ENCODE data around the gene ZFR2.

GRCh38 chr19:3775831-3776230, 93.0 kb downstream of the ZFR2 start:
- TF ChIP-seq NR3C1 (IDR thresholded peaks at IDR 0.05) (no peak), REST (IDR thresholded peaks at IDR 0.05) (no peak), NPAS2 (CRISPR knock-in tag; IDR thresholded peaks at IDR 0.05; ENCODE audit: borderline replicate concordance) (no peak), POLR2AphosphoS2 (conservative IDR thresholded peaks at IDR 0.05; ENCODE audit: low read length) (no peak), POLR2A (IDR thresholded peaks at IDR 0.05; ENCODE audit: low read length) (no peak), RAD21 (conservative IDR thresholded peaks at IDR 0.05 in 1 of 2, IDR thresholded peaks at IDR 0.05 in 1 of 2) (no peak), KDM5A (IDR thresholded peaks at IDR 0.05) (no peak), EP300 (IDR thresholded peaks at IDR 0.05) (no peak), MAX (IDR thresholded peaks at IDR 0.05) (no peak), HDAC2 (IDR thresholded peaks at IDR 0.05) (no peak), NFE2L2 (conservative IDR thresholded peaks at IDR 0.05; ENCODE audit: low read length) (no peak), RCOR1 (IDR thresholded peaks at IDR 0.05; ENCODE audit: low read depth, low read length) (no peak)
- TF ChIP-seq, protein P1, sequence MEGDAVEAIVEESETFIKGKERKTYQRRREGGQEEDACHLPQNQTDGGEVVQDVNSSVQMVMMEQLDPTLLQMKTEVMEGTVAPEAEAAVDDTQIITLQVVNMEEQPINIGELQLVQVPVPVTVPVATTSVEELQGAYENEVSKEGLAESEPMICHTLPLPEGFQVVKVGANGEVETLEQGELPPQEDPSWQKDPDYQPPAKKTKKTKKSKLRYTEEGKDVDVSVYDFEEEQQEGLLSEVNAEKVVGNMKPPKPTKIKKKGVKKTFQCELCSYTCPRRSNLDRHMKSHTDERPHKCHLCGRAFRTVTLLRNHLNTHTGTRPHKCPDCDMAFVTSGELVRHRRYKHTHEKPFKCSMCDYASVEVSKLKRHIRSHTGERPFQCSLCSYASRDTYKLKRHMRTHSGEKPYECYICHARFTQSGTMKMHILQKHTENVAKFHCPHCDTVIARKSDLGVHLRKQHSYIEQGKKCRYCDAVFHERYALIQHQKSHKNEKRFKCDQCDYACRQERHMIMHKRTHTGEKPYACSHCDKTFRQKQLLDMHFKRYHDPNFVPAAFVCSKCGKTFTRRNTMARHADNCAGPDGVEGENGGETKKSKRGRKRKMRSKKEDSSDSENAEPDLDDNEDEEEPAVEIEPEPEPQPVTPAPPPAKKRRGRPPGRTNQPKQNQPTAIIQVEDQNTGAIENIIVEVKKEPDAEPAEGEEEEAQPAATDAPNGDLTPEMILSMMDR (IDR thresholded peaks at IDR 0.05) = no peak
- TF ChIP-seq, protein P2, sequence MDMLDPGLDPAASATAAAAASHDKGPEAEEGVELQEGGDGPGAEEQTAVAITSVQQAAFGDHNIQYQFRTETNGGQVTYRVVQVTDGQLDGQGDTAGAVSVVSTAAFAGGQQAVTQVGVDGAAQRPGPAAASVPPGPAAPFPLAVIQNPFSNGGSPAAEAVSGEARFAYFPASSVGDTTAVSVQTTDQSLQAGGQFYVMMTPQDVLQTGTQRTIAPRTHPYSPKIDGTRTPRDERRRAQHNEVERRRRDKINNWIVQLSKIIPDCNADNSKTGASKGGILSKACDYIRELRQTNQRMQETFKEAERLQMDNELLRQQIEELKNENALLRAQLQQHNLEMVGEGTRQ (IDR thresholded peaks at IDR 0.05) = no peak
